H1 (cell line): Measurements from ENCODE around the gene SANBR. TPM values are rescaled to one million over a fixed set of nuclear protein-coding genes. Genes with fewer than 3 reads are reported as not detected.

Source experiments
- CTCF ChIA-PET: fragments of 300-600 bp; sonication (Branson Sonifier 250); formaldehyde crosslinking; loops from one replicate; lab custom pipeline; 2021; ENCODE audit not compliant: partially characterized antibody; lab: Charles Lee
- POLR2A ChIA-PET: fragments of 300-600 bp; sonication (Branson Sonifier 250); formaldehyde crosslinking; loops from one replicate; lab custom pipeline; 2021; ENCODE audit warnings: inconsistent platforms; ENCODE audit not compliant: partially characterized antibody; lab: Charles Lee
- DNase-seq, 2 experiments: peaks; one replicate each; pipeline versions ENCODE4 v3.0.0 to v3.0.0-alpha.2; 2010 to 2022; ENCODE audit warnings: low spot score in 2 of 2, low read depth in 1 of 2, mixed read lengths in 1 of 2
- FAIRE-seq: peaks from 2 replicates; lab custom pipeline; 2011; peaks lifted over from hg19 to GRCh38; lab: Jason Lieb, UNC
- H2AFZ ChIP-seq: 2 replicates; pipeline ENCODE4 v1.8.1; 2012; ENCODE audit warnings: low read length, inconsistent platforms
- H2AK5ac ChIP-seq: 2 replicates; pipeline ENCODE4 v1.6.1; 2013; ENCODE audit warnings: low read depth, low read length
- H2BK120ac ChIP-seq: replicated peaks from 2 replicates; pipeline ENCODE3; 2013; ENCODE audit warnings: low read depth, low read length, inconsistent platforms
- H2BK12ac ChIP-seq: 2 replicates; pipeline ENCODE4 v1.6.1; 2013; ENCODE audit warnings: low read depth, low read length
- H2BK15ac ChIP-seq: 2 replicates; pipeline ENCODE4 v1.6.1; 2013; ENCODE audit warnings: low read length
- H2BK20ac ChIP-seq: 2 replicates; pipeline ENCODE4 v1.6.1; 2013; ENCODE audit warnings: low read length
- H2BK5ac ChIP-seq: 2 replicates; pipeline ENCODE4 v1.6.1; 2013; ENCODE audit warnings: low read depth, low read length
- H3K14ac ChIP-seq: 2 replicates; pipeline ENCODE4 v1.6.1; 2013; ENCODE audit warnings: inconsistent platforms; ENCODE audit not compliant: insufficient read length
- H3K18ac ChIP-seq: 2 replicates; pipeline ENCODE4 v1.6.1; 2013; ENCODE audit warnings: low read length; ENCODE audit errors: extremely low read depth
- H3K23ac ChIP-seq: 2 replicates; pipeline ENCODE4 v1.6.1; 2013; ENCODE audit warnings: inconsistent platforms; ENCODE audit not compliant: insufficient read length
- H3K23me2 ChIP-seq: 2 replicates; pipeline ENCODE4 v1.6.1; 2013; ENCODE audit warnings: low read depth, low read length
- H3K27ac ChIP-seq: 2 replicates; pipeline ENCODE4 v1.6.1; 2011; ENCODE audit warnings: low read depth, low read length, inconsistent platforms
- H3K27me3 ChIP-seq, 4 experiments: replicated peaks in 1 of 4; 1 replicate in 1 of 4; 2 replicates in 3 of 4; pipeline versions ENCODE4 v1.6.1 to v1.8.1; 2011 to 2013; ENCODE audit warnings: low read length in 3 of 4, mild to moderate bottlenecking in 3 of 4, inconsistent platforms in 2 of 4, mixed read lengths in 2 of 4, moderate library complexity in 1 of 4; ENCODE audit not compliant: control insufficient read depth in 3 of 4, insufficient read depth in 3 of 4; ENCODE audit errors: extremely low read depth in 1 of 4
- H3K36me3 ChIP-seq, 4 experiments: 2 replicates each; pipeline versions ENCODE4 v1.6.1 to v1.8.1; 2011 to 2013; ENCODE audit warnings: mild to moderate bottlenecking in 4 of 4, low read length in 3 of 4, moderate library complexity in 2 of 4, control low read depth in 1 of 4, inconsistent platforms in 1 of 4; ENCODE audit not compliant: insufficient read depth in 4 of 4, control insufficient read depth in 2 of 4
- H3K4ac ChIP-seq: replicated peaks from 2 replicates; pipeline ENCODE3; 2013; ENCODE audit warnings: low read length, low read depth, mixed read lengths, inconsistent platforms; ENCODE audit not compliant: insufficient read length
- H3K4me1 ChIP-seq, 4 experiments: replicated peaks in 1 of 4; 1 replicate in 1 of 4; 2 replicates in 3 of 4; pipeline versions ENCODE4 v1.6.1 to v1.8.1; 2011 to 2013; ENCODE audit warnings: low read length in 3 of 4, inconsistent platforms in 2 of 4, mixed read lengths in 1 of 4; ENCODE audit not compliant: insufficient read depth in 4 of 4, control insufficient read depth in 3 of 4
- H3K4me2 ChIP-seq, 2 experiments: 2 replicates each; pipeline versions ENCODE4 v1.6.1 to v1.8.1; 2011 to 2013; ENCODE audit warnings: low read depth in 2 of 2, low read length in 2 of 2, control low read depth in 1 of 2, inconsistent platforms in 1 of 2, mild to moderate bottlenecking in 1 of 2; ENCODE audit not compliant: insufficient read depth in 1 of 2
- H3K4me3 ChIP-seq, 4 experiments: fragments of 200-600, 300-600 bp in 1 of 4; sonication (generic), shearing (Covaris generic), sonication (Bioruptor Twin) in 1 of 4; 2 replicates each; pipeline versions ENCODE4 v1.5.1 to v1.8.1; 2011 to 2016; ENCODE audit warnings: low read length in 4 of 4, low read depth in 3 of 4, control low read depth in 2 of 4, inconsistent platforms in 2 of 4, mild to moderate bottlenecking in 2 of 4, mixed read lengths in 1 of 4, moderate library complexity in 1 of 4; ENCODE audit not compliant: insufficient read depth in 2 of 4; ENCODE audit errors: extremely low read depth in 1 of 4
- H3K56ac ChIP-seq: replicated peaks from 2 replicates; pipeline ENCODE3; 2013; ENCODE audit warnings: low read depth, mild to moderate bottlenecking, mixed read lengths, low read length, inconsistent platforms; ENCODE audit not compliant: insufficient read length
- H3K79me1 ChIP-seq: 2 replicates; pipeline ENCODE4 v1.6.1; 2013; ENCODE audit warnings: low read depth, low read length, control low read depth
- H3K79me2 ChIP-seq, 2 experiments: 2 replicates each; pipeline versions ENCODE4 v1.6.1 to v1.8.1; 2012 to 2013; ENCODE audit warnings: low read length in 2 of 2, mild to moderate bottlenecking in 2 of 2, inconsistent platforms in 1 of 2; ENCODE audit not compliant: insufficient read depth in 2 of 2, control insufficient read depth in 1 of 2
- H3K9ac ChIP-seq, 4 experiments: replicated peaks in 1 of 4; 1 replicate in 1 of 4; 2 replicates in 3 of 4; pipeline versions ENCODE4 v1.6.1 to v1.8.1; 2011 to 2013; ENCODE audit warnings: low read depth in 3 of 4, low read length in 3 of 4, control low read depth in 2 of 4, mild to moderate bottlenecking in 2 of 4, moderate library complexity in 2 of 4, inconsistent platforms in 1 of 4; ENCODE audit errors: extremely low read depth in 1 of 4
- H3K9me3 ChIP-seq, 2 experiments: 2 replicates each; pipeline versions ENCODE4 v1.6.1 to v1.8.1; 2012 to 2013; ENCODE audit warnings: mild to moderate bottlenecking in 2 of 2, moderate library complexity in 2 of 2, control low read depth in 1 of 2, inconsistent platforms in 1 of 2, low read depth in 1 of 2, low read length in 1 of 2, mixed read lengths in 1 of 2; ENCODE audit not compliant: insufficient read depth in 2 of 2
- H4K20me1 ChIP-seq, 2 experiments: replicated peaks in 1 of 2; 2 replicates each; pipeline versions ENCODE3 to v1.8.1; 2011 to 2013; ENCODE audit warnings: inconsistent platforms in 2 of 2, low read length in 2 of 2, mild to moderate bottlenecking in 1 of 2; ENCODE audit not compliant: insufficient read depth in 2 of 2, control insufficient read depth in 1 of 2
- H4K5ac ChIP-seq: 2 replicates; pipeline ENCODE4 v1.6.1; 2013; ENCODE audit warnings: low read length, low read depth, mixed read lengths, inconsistent platforms; ENCODE audit not compliant: insufficient read length
- H4K8ac ChIP-seq: 2 replicates; pipeline ENCODE4 v1.8.0; 2013; ENCODE audit warnings: mild to moderate bottlenecking, moderate library complexity, low read length, inconsistent platforms; ENCODE audit not compliant: insufficient read depth; ENCODE audit errors: extremely low read depth
- H4K91ac ChIP-seq: replicated peaks from 2 replicates; pipeline ENCODE3; 2013; ENCODE audit warnings: low read length, mixed read lengths, inconsistent platforms; ENCODE audit not compliant: insufficient read length
- ASH2L ChIP-seq: fragments of 200-600, 300-600 bp; sonication (generic); IDR thresholded peaks from one replicate; pipeline ENCODE4 v1.7.1; 2017; ENCODE audit warnings: low read length
- ATF3 ChIP-seq: IDR thresholded peaks from 2 replicates; pipeline ENCODE4 v1.6.1; 2011; ENCODE audit warnings: low read depth, mild to moderate bottlenecking, low read length; ENCODE audit not compliant: insufficient read depth
- CBX5 ChIP-seq: fragments of 300-800, 300-1000 bp; sonication (generic); IDR thresholded peaks from 2 replicates; pipeline ENCODE4 v1.7.1; 2016; ENCODE audit warnings: antibody characterized with exemption, low read length, low read depth
- CEBPB ChIP-seq: IDR thresholded peaks from 2 replicates; pipeline ENCODE4 v1.6.1; 2012; ENCODE audit warnings: low read depth, low read length
- CHD1 ChIP-seq: IDR thresholded peaks from 2 replicates; pipeline ENCODE4 v1.6.1; 2012; ENCODE audit warnings: low read depth, low read length, improper control_type of control experiment
- CTCF ChIP-seq, 3 experiments: IDR thresholded peaks; 1 replicate in 2 of 3; 2 replicates in 1 of 3; pipeline versions ENCODE4 v1.5.1 to v1.6.1; 2011; ENCODE audit warnings: low read length in 3 of 3, mild to moderate bottlenecking in 3 of 3, inconsistent platforms in 2 of 3, low read depth in 1 of 3, moderate library complexity in 1 of 3; ENCODE audit not compliant: insufficient read depth in 1 of 3; ENCODE audit errors: control extremely low read depth in 1 of 3
- EGR1 ChIP-seq: IDR thresholded peaks from 2 replicates; pipeline ENCODE4 v1.6.1; 2011; ENCODE audit warnings: low read depth, low read length, borderline replicate concordance
- KDM5A ChIP-seq: fragments of 200-600 bp; IDR thresholded peaks from 2 replicates; pipeline ENCODE4 v1.7.1; 2012; ENCODE audit warnings: mild to moderate bottlenecking, low read length, inconsistent platforms, mixed read lengths
- SAP30 ChIP-seq: fragments of 300-600 bp; sonication (generic); IDR thresholded peaks from 2 replicates; pipeline ENCODE4 v1.7.1; 2012; ENCODE audit warnings: low read length, moderate library complexity, mild to moderate bottlenecking, inconsistent platforms; ENCODE audit not compliant: insufficient read depth, insufficient replicate concordance
- SP2 ChIP-seq: IDR thresholded peaks from 2 replicates; pipeline ENCODE4 v1.6.1; 2012; ENCODE audit warnings: mild to moderate bottlenecking, low read length, inconsistent platforms
- SUZ12 ChIP-seq: fragments of 200-600 bp; sonication (generic); IDR thresholded peaks from 2 replicates; pipeline ENCODE4 v1.6.1; 2012; ENCODE audit warnings: mild to moderate bottlenecking, inconsistent platforms, low read length, moderate library complexity, mixed read lengths
- WGBS, 2 experiments: shearing (Covaris generic) in 1 of 2; methylation state at CpG; one replicate each; pipeline versions ENCODE4 v1.1.6 to v1.1.7; 2013 to 2015; ENCODE audit warnings: low lambda C conversion rate in 2 of 2, mixed read lengths in 2 of 2, inconsistent platforms in 1 of 2, low coverage in 1 of 2, missing lambda C conversion rate in 1 of 2; ENCODE audit not compliant: insufficient replicate concordance in 2 of 2, insufficient coverage in 1 of 2, insufficient read length in 1 of 2; ENCODE audit errors: extremely low coverage in 1 of 2, missing lambda C conversion rate in 1 of 2; 5-methylcytosine and 5-hydroxymethylcytosine counted together
- polyA plus RNA-seq, 7 experiments: library from polyadenylated mRNA; depleted of rRNA in 3 of 7; stranded (reverse) in 5 of 7; unstranded in 2 of 7; fragments of >200 nt in 5 of 7; fragments of 200-250 nt in 2 of 7; gene quantifications; 1 replicate in 5 of 7; 2 replicates in 1 of 7; 4 replicates in 1 of 7; pipeline versions ENCODE4 v1.2.1 to v1.2.3, GENCODE V29; 2011 to 2013; ENCODE audit warnings: missing spikeins in 2 of 7, mixed read lengths in 2 of 7
- total RNA-seq: library from RNA; stranded (reverse); fragmentation: NEBNext Ultra II Directional; extraction: Animal tissue kit (Norgen Biotek cat#: 25700); gene quantifications from 2 replicates; pipeline ENCODE4 v1.2.1, GENCODE V29; 2021

Gene SANBR
- total and polyA plus RNA-seq, 2 of the 8 experiments (the other 6 are each of a cell fraction or from before 2014, with no cell fraction given) = 3.4 to 12.1 TPM

GRCh38 chr2:61015976-61016375 is 49.7 kb upstream of the SANBR start:
- CTCF ChIA-PET = no interaction called here
- Histone ChIP-seq H3K79me2 (peaks cover 0 to 30% of the 10 kb centered on the region in 2 experiments; a peak in 2 of 4 replicates), H3K18ac (no peak overlapping the region), H2BK15ac (no peak overlapping the region), H3K36me3 (0 out of 8 replicates have a peak, but pooled peaks cover 0 to 2% (median 0%) of the 10 kb centered on the region in 4 experiments), H2AFZ (no peak overlapping the region), H4K5ac (no peak overlapping the region), H3K4me3 (peak overlapping the region in 3 of 4 experiments; percentile 76 to 96 (median 84); a peak in 5 of 8 replicates), H2BK5ac (no peak overlapping the region), H3K23me2 (peaks cover 3% of the 10 kb centered on the region; the same call in 1 of the 2 replicates), H3K14ac (no peak overlapping the region), H4K8ac (no peak overlapping the region), H4K91ac (no peak overlapping the region), H2BK12ac (no peak overlapping the region), H3K4me2 (peak overlapping the region; percentile 65 to 74), H4K20me1 (no peaks in the 10 kb centered on the region), H3K9me3 (no peaks in the 10 kb centered on the region), H3K4me1 (peaks cover 0 to 3% (median 0%) of the 10 kb centered on the region in 4 experiments; a peak in 1 of 7 replicates), H3K27ac (no peak overlapping the region), H3K79me1 (peaks cover under 1% of the 10 kb centered on the region), H2BK20ac (no peak overlapping the region), H2BK120ac (no peak overlapping the region), H3K23ac (no peak overlapping the region), H3K4ac (no peak overlapping the region), H3K27me3 (no peaks in the 10 kb centered on the region), H3K56ac (no peak overlapping the region), H3K9ac (no peak overlapping the region), H2AK5ac (no peak overlapping the region)
- no peak for DNase-seq
- POLR2A ChIA-PET = interaction anchor here (1.3 kb wide), 1 partner anchor 11 kb away, joined by 3 read pairs; no protein-coding TSS in a partner anchor
- 67% methylated on average over 2 of the region's 2 CpGs; no CpG with 5 or more reads in 1 of the 2 experiments for WGBS, 2 experiments
- FAIRE-seq = no peak
- TF ChIP-seq CBX5 (no peak), ATF3 (no peak), CHD1 (no peak), EGR1 (no peak), CTCF (IDR thresholded peaks at IDR 0.05; ENCODE audit: control extremely low read depth in 1 of 3, insufficient read depth in 1 of 3, low read depth in 1 of 3, low read length in 3 of 3) (no peak), SAP30 (no peak), SUZ12 (no peak), ASH2L (no peak), CEBPB (no peak), KDM5A (no peak), SP2 (no peak)
